Parathyroid adenoma (tissue), 2 donors: Measurements from ENCODE around the gene TRAPPC2L.

Experiments used
- H2AFZ ChIP-seq: fragments of 300-600 bp; sonication (generic); one replicate; pipeline ENCODE4 v1.7.0; 2017; ENCODE audit warnings: antibody characterized with exemption, mild to moderate bottlenecking
- H3K27ac ChIP-seq: fragments of 300-600 bp; sonication (generic); one replicate; pipeline ENCODE4 v1.7.0; 2017
- H3K27me3 ChIP-seq: fragments of 300-600 bp; sonication (generic); one replicate; pipeline ENCODE4 v1.7.0; 2017; ENCODE audit warnings: low read length; ENCODE audit not compliant: control insufficient read depth, insufficient read depth
- H3K36me3 ChIP-seq: fragments of 300-600 bp; sonication (generic); one replicate; pipeline ENCODE4 v1.7.0; 2017; ENCODE audit warnings: low read length; ENCODE audit not compliant: control insufficient read depth, insufficient read depth
- H3K4me1 ChIP-seq: fragments of 300-600 bp; sonication (generic); one replicate; pipeline ENCODE4 v1.7.0; 2017; ENCODE audit warnings: control low read depth
- H3K4me2 ChIP-seq: fragments of 300-600 bp; sonication (generic); one replicate; pipeline ENCODE4 v1.7.0; 2017; ENCODE audit warnings: low read length
- H3K4me3 ChIP-seq: fragments of 300-600 bp; sonication (generic); one replicate; pipeline ENCODE4 v1.7.0; 2017; ENCODE audit warnings: low read depth, low read length
- H3K79me2 ChIP-seq: fragments of 300-600 bp; sonication (generic); one replicate; pipeline ENCODE4 v1.7.0; 2017; ENCODE audit warnings: control low read depth
- H3K9ac ChIP-seq: fragments of 300-600 bp; sonication (generic); one replicate; pipeline ENCODE4 v1.7.0; 2017; ENCODE audit warnings: mild to moderate bottlenecking
- H3K9me3 ChIP-seq: fragments of 300-600 bp; sonication (generic); one replicate; pipeline ENCODE4 v1.7.0; 2017; ENCODE audit warnings: low read length; ENCODE audit not compliant: control insufficient read depth
- CTCF ChIP-seq: fragments of 300-600 bp; sonication (generic); IDR thresholded peaks from one replicate; pipeline ENCODE4 v1.7.0; 2017; ENCODE audit warnings: antibody characterized with exemption, mild to moderate bottlenecking
- donor health status: primary hyperparathyroidism.

The TRAPPC2L gene

GRCh38 chr16:88876942-88877526 is 20.1 kb downstream of the TRAPPC2L start:
- no peak overlapping the region for H3K27ac ChIP-seq
- no peaks in the 10 kb centered on the region for H3K79me2 ChIP-seq
- no peak overlapping the region for H2AFZ ChIP-seq
- no peak for TF ChIP-seq CTCF
- no peaks in the 10 kb centered on the region for H3K27me3 ChIP-seq
- H3K36me3 ChIP-seq = no peaks in the 10 kb centered on the region
- no peak overlapping the region for H3K4me3 ChIP-seq
- no peaks in the 10 kb centered on the region for H3K4me1 ChIP-seq
- H3K4me2 ChIP-seq = no peak overlapping the region
- no peak overlapping the region for H3K9ac ChIP-seq
- no peaks in the 10 kb centered on the region for H3K9me3 ChIP-seq

GRCh38 chr16:88877564-88878289 is 20.8 kb downstream of the TRAPPC2L start:
- no peak overlapping the region for H3K4me3 ChIP-seq
- H3K4me1 ChIP-seq = no peaks in the 10 kb centered on the region
- H3K36me3 ChIP-seq = no peaks in the 10 kb centered on the region
- H3K27me3 ChIP-seq = no peaks in the 10 kb centered on the region
- TF ChIP-seq CTCF = no peak
- no peak overlapping the region for H3K27ac ChIP-seq
- no peaks in the 10 kb centered on the region for H3K79me2 ChIP-seq
- no peak overlapping the region for H3K9ac ChIP-seq
- no peak overlapping the region for H2AFZ ChIP-seq
- no peaks in the 10 kb centered on the region for H3K9me3 ChIP-seq
- H3K4me2 ChIP-seq = no peak overlapping the region

GRCh38 chr16:88878356-88878755 is 21.4 kb downstream of the TRAPPC2L start:
- Histone ChIP-seq H3K4me3 (no peak overlapping the region), H3K79me2 (no peaks in the 10 kb centered on the region), H3K4me1 (no peaks in the 10 kb centered on the region), H3K27me3 (no peaks in the 10 kb centered on the region), H3K9me3 (no peaks in the 10 kb centered on the region), H3K36me3 (no peaks in the 10 kb centered on the region), H2AFZ (no peak overlapping the region), H3K9ac (no peak overlapping the region), H3K4me2 (no peak overlapping the region), H3K27ac (no peak overlapping the region)
- no peak for TF ChIP-seq CTCF

GRCh38 chr16:88878967-88879787 is 22.2 kb downstream of the TRAPPC2L start:
- Histone ChIP-seq H3K27ac (no peak overlapping the region), H3K79me2 (no peaks in the 10 kb centered on the region), H3K4me2 (no peak overlapping the region), H2AFZ (no peak overlapping the region), H3K9me3 (no peaks in the 10 kb centered on the region), H3K4me3 (no peak overlapping the region), H3K36me3 (no peaks in the 10 kb centered on the region), H3K27me3 (no peaks in the 10 kb centered on the region), H3K4me1 (no peaks in the 10 kb centered on the region), H3K9ac (no peak overlapping the region)
- no peak for TF ChIP-seq CTCF
